Epithelial cell of proximal tubule (primary cell): Measurements from ENCODE around the gene SEZ6. TPM values are rescaled to one million over a fixed set of nuclear protein-coding genes. Genes with fewer than 3 reads are reported as not detected.

Source experiments
- DNase-seq: peaks from one replicate; pipeline ENCODE4 v3.0.0-alpha.2; 2011; ENCODE audit warnings: low read depth
- H3K4me3 ChIP-seq: 2 replicates; pipeline ENCODE4 v1.5.1; 2011; ENCODE audit warnings: low read depth, mild to moderate bottlenecking, low read length
- total RNA-seq: library from RNA; depleted of rRNA; stranded (reverse); fragments of >200 nt; gene quantifications from 2 replicates; pipeline ENCODE4 v1.2.3, GENCODE V29; 2015
- TF ChIP-seq, protein P1 (sequence below): conservative IDR thresholded peaks from 2 replicates; pipeline ENCODE4 v1.5.1; 2012; ENCODE audit warnings: low read depth, mild to moderate bottlenecking, low read length

SEZ6 gene
- total RNA-seq, 1 donor from 2014 or later, result not detected

DNA sequence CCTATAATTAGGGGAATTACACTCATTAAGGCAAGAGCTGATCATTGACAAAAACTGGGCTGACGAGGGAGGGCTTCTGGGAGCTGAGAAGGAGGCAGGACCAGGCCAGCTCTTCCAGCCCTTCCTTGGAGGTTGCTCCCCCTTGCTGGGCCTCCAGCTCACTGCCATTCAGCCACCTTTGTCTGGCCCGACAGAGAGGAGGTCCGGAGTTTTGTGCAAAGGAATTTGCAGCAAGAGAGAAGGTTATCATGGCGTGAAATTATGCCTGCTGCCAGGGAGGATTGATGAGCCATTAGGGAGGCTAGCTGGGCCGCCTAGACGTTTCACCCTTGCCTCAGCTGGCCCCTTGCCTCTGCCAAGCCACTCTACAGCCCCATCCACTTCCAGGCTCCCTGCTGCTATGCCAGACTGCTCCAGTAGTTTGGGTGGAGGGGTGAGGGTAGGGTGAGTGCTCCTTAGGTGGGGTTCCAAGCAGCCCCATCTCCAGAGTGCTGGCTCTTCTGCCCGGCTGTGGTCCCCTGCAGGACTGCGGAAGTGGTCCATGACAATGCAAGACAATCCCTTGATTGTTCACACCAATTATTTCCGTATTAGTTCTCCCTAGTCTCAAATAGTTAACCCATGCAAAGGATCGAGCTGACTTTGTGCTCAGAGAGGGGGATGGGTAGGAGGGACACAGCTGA is 37.5 kb downstream of the SEZ6 start:
- DNase-seq, result no peak
- no peak overlapping the region for H3K4me3 ChIP-seq
- TF ChIP-seq, protein P1, sequence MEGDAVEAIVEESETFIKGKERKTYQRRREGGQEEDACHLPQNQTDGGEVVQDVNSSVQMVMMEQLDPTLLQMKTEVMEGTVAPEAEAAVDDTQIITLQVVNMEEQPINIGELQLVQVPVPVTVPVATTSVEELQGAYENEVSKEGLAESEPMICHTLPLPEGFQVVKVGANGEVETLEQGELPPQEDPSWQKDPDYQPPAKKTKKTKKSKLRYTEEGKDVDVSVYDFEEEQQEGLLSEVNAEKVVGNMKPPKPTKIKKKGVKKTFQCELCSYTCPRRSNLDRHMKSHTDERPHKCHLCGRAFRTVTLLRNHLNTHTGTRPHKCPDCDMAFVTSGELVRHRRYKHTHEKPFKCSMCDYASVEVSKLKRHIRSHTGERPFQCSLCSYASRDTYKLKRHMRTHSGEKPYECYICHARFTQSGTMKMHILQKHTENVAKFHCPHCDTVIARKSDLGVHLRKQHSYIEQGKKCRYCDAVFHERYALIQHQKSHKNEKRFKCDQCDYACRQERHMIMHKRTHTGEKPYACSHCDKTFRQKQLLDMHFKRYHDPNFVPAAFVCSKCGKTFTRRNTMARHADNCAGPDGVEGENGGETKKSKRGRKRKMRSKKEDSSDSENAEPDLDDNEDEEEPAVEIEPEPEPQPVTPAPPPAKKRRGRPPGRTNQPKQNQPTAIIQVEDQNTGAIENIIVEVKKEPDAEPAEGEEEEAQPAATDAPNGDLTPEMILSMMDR, result no peak

DNA sequence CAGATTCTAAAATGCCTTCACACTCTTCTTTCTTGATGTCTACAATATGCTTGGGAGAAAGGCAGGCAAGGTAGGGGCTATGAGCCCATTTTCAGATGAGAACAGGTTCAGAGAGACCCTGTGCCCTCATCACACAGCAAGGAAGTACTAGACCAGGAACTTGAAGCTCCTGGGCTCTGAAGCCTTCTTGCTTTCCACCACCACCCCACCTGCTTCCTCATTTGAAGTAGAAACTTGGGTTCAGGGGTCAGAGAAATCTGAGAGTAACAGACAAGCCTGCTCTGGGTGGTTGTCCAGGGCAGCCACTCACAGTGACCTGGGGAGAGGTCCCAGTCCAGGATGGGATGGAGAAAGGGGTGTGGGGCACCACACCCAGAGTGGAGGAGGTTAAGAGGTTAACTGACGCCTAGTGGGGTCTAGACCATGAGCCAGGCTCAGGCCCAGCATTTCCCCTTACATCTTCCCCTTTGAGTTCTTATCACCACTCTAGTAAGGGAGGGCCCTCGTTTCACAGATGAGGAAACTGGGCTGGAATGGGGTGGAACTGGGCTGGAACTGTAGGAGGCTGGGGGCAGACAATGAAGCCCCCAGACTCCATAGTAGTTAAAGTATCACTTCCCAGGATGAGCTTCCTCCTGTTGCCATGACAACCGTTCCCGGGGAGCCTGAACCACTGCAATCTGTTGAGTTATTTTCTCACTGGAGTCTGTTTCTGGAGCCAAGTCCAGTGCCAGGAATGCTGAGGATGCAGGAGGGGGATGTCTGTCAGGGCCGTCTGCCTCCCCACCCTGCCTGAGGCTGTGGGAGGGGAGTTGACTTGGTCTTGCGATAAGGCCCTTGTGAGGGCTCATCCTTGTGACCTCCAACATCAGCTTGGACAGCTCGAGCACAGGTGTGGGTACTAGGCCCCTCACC is 38.4 kb downstream of the SEZ6 start:
- TF ChIP-seq, protein P1, result no peak
- no peak overlapping the region for H3K4me3 ChIP-seq
- DNase-seq, result no peak

DNA sequence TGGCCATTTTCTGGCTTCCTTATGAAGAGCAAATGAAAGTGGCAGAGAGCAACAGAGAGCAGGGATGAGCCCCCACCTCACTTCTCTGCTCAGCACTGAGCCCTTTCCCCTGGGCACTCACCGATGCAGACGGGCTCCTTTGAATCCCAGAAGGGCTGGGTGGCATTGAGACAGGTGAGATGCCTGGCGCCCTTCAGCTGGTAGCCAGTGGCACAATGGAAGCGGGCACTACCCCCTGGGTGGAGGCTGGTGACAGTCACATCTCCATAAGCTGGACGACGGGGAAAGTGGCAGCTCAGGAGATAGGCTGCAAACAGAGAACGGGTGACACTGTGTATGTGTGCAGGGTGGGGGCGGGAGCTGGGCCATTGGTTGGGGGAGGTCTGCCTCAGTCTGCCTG is 42.0 kb downstream of the SEZ6 start:
- TF ChIP-seq, protein P1, result no peak
- H3K4me3 ChIP-seq, result no peak overlapping the region
- DNase-seq, result no peak

DNA sequence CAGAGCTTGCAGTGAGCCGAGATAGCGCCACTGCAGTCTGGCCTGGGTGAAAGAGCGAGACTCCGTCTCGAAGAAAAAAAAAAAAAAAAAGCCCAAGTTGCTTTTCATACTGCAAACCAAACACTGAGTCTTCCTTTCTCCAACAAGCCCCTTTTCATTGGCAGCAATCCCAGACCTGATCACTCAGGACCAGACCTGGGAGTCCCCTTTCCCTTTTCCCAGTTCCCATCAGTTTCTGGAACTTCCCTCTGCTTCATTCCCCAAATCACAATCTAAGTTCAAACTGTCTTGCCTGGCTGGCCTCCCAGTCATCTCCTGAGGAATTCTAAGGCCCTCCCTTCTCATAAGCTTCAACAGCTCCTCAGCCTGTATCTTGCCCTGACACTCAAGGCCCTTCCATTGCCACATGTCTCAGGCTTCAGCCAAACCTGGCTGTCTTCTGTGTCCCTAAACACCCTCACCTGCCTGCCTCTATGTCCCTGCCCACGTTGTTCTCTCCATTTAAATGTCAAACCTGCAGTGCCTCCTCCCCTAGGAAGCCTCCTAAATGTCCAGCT is 42.7 kb downstream of the SEZ6 start:
- DNase-seq, result no peak
- TF ChIP-seq, protein P1, result no peak

DNA sequence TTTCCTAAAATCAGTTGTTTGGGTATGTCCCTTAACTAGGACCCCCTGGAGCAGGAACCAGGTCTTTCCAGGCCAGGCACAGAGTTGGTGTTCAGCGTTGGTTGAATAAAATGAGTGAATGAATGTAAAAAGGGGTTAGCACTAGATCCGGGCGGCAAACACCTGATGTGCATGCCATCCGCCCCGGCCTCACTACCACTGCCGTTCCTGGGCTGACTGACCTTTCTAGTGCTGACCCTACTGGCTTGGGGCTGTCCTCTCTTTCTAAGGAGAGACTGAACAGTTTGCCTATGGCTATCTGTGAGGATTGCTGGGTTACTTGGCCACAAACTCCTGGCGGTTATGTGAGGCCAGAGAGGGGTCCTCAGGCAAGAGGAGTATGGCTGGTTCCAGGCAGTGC is 44.4 kb downstream of the SEZ6 start:
- DNase-seq, result no peak
- TF ChIP-seq, protein P1, result no peak
- no peak overlapping the region for H3K4me3 ChIP-seq

More for the DNA sequence above, 42.7 kb downstream of the SEZ6 start:
- H3K4me3 ChIP-seq, result no peak overlapping the region

DNA sequence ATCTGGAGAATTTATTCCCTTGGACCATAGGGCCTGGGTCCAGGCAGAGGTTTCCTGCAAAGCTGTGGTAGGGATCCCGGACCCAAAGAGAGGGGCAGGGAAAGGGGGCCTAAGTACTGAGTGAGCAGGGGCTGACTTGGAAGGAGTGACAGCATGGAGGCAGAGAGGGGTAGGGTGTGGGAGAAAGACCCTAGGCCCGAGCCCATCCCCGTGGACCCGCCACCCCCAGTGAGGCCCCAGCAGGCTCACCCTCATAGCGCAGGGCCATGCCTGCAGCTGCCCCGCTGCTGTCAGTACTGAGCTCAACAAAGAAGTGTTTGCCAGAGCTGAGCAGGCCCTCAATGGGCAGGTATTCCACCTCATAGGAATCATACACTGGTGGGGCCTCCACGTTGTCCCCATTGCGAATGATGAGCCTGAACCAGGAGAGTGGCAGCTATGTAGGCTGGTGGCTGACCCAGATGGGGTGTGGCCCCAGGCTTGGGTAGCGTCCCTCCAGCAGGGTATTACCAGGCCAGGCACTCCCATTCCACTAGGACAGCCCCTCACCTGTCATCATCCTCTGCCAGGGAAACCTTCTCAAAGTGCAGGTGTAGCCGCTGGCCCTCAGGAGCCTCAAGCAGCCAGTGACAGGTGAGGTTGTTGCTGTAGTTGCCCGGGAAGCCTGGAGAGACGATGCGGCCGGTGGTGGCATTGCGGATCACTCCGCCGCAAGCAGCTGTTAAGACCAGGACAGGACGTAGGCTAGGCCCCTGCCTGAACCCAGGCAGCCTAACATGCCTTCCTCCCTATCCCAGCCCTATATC is 45.4 kb downstream of the SEZ6 start:
- TF ChIP-seq, protein P1, result no peak
- H3K4me3 ChIP-seq, result no peak overlapping the region
- no peak for DNase-seq
